ENCODE data around the gene CSNK2B. TPM values are rescaled to one million over a fixed set of nuclear protein-coding genes. Genes with fewer than 3 reads are reported as not detected.

Gene CSNK2B
- total RNA-seq, 1 donor from 2014 or later, result 163 TPM

Small RNA genes lying within 50 kb of the gene (microRNA-seq; reads per million reads assigned to microRNA genes)
- gene MIR4646 (ENCODE audit: borderline number of aligned reads, unreplicated experiment), result 3.0 reads per million
- 2.4 reads per million for gene MIR6832 (ENCODE audit: borderline number of aligned reads, unreplicated experiment)

Other genes with a start within 250 kb of the CSNK2B start
- 0.43 and 0.95 TPM in 2 replicates for gene MICB, start 167.9 kb upstream of the CSNK2B start, total RNA-seq
- gene MCCD1, start 137.1 kb upstream of the CSNK2B start, total RNA-seq, result not detected in 2 replicates
- gene DDX39B, start 124.1 kb upstream of the CSNK2B start, total RNA-seq, result 766 and 810 TPM in 2 replicates
- 1.5 TPM in 2 replicates for gene ATP6V1G2, start 119.5 kb upstream of the CSNK2B start, total RNA-seq
- 26.4 and 28.7 TPM in 2 replicates for gene NFKBIL1, start 118.5 kb upstream of the CSNK2B start, total RNA-seq
- not detected in 2 replicates for gene LTA, start 93.8 kb upstream of the CSNK2B start, total RNA-seq
- not detected in 2 replicates for gene TNF, start 90.5 kb upstream of the CSNK2B start, total RNA-seq
- 0.57 TPM in 1 of 2 replicates, not detected in the other for gene LTB, start 83.7 kb upstream of the CSNK2B start, total RNA-seq
- not detected in 2 replicates for gene LST1, start 79.8 kb upstream of the CSNK2B start, total RNA-seq
- gene NCR3, start 73.1 kb upstream of the CSNK2B start, total RNA-seq, result not detected in 2 replicates
- gene AIF1, start 50.8 kb upstream of the CSNK2B start, total RNA-seq, result 1.7 and 3.1 TPM in 2 replicates
- 272 and 273 TPM in 2 replicates for gene PRRC2A, start 45.4 kb upstream of the CSNK2B start, total RNA-seq
- gene BAG6, start 13.4 kb upstream of the CSNK2B start, total RNA-seq, result 458 and 471 TPM in 2 replicates
- gene APOM, start 10.2 kb upstream of the CSNK2B start, total RNA-seq, result 7.1 and 7.5 TPM in 2 replicates
- gene C6orf47, start 5.3 kb upstream of the CSNK2B start, total RNA-seq, result 23.6 and 24.1 TPM in 2 replicates
- 15.2 and 18.0 TPM in 2 replicates for gene GPANK1, start 1.1 kb upstream of the CSNK2B start, total RNA-seq
- gene LY6G5B, start 3.9 kb downstream of the CSNK2B start, total RNA-seq, result 24.8 and 30.6 TPM in 2 replicates
- gene LY6G5C, start 15.0 kb downstream of the CSNK2B start, total RNA-seq, result 4.4 and 6.5 TPM in 2 replicates
- gene ABHD16A, start 37.2 kb downstream of the CSNK2B start, total RNA-seq, result 93.0 and 96.9 TPM in 2 replicates
- gene LY6G6F, start 40.8 kb downstream of the CSNK2B start, total RNA-seq, result not detected in 2 replicates
- gene LY6G6D, start 49.3 kb downstream of the CSNK2B start, total RNA-seq, result not detected in 2 replicates
- 0.60 and 1.3 TPM in 2 replicates for gene LY6G6C, start 55.7 kb downstream of the CSNK2B start, total RNA-seq
- not detected in 2 replicates for gene MPIG6B, start 57.3 kb downstream of the CSNK2B start, total RNA-seq
- 218 and 233 TPM in 2 replicates for gene DDAH2, start 63.2 kb downstream of the CSNK2B start, total RNA-seq
- gene CLIC1, start 70.5 kb downstream of the CSNK2B start, total RNA-seq, result 275 and 286 TPM in 2 replicates
- 45.0 and 51.3 TPM in 2 replicates for gene MSH5, start 73.9 kb downstream of the CSNK2B start, total RNA-seq
- 8.6 and 11.9 TPM in 2 replicates for gene SAPCD1, start 96.6 kb downstream of the CSNK2B start, total RNA-seq
- 9.5 and 11.6 TPM in 2 replicates for gene VWA7, start 111.2 kb downstream of the CSNK2B start, total RNA-seq
- 85.6 and 92.6 TPM in 2 replicates for gene VARS1, start 129.7 kb downstream of the CSNK2B start, total RNA-seq
- 80.4 and 82.9 TPM in 2 replicates for gene LSM2, start 140.9 kb downstream of the CSNK2B start, total RNA-seq
- 2.4 and 2.5 TPM in 2 replicates for gene HSPA1L, start 149.2 kb downstream of the CSNK2B start, total RNA-seq
- 52.5 and 56.6 TPM in 2 replicates for gene HSPA1A, start 149.5 kb downstream of the CSNK2B start, total RNA-seq
- 152 and 165 TPM in 2 replicates for gene HSPA1B, start 161.7 kb downstream of the CSNK2B start, total RNA-seq
- gene NEU1, start 196.7 kb downstream of the CSNK2B start, total RNA-seq, result 52.4 and 57.4 TPM in 2 replicates
- 17.5 and 19.1 TPM in 2 replicates for gene SLC44A4, start 212.9 kb downstream of the CSNK2B start, total RNA-seq
- 161 and 175 TPM in 2 replicates for gene EHMT2, start 231.6 kb downstream of the CSNK2B start, total RNA-seq
- gene ZBTB12, start 236.0 kb downstream of the CSNK2B start, total RNA-seq, result 47.1 and 55.5 TPM in 2 replicates

All from progenitor cell of endocrine pancreas (in vitro differentiated cells).